GM18498 (cell line): ENCODE measurements around the gene KLF13.
A peak's percentile ranks its signal among the peaks of the same experiment; 100 is the strongest.
"Not testable (repeated sequence)": the region's sequence is repeated elsewhere in the genome, so short reads cannot be mapped to it uniquely, and the experiment has no call there.

Experiments used
- ATAC-seq: cut with Tn5 transposase; IDR thresholded peaks from one replicate; pipeline ENCODE4 v1.9.1; 2021; ENCODE audit warnings: mild to moderate bottlenecking, moderate library complexity; ENCODE audit not compliant: unreplicated experiment

KLF13 gene

GRCh38 chr15:31344823-31345605, 18.4 kb downstream of the KLF13 start:
- peak; percentile 36 for ATAC-seq

- peak; percentile 40 for ATAC-seq
Measured at GRCh38 chr15:31345606-31346366, 19.2 kb downstream of the KLF13 start.

GRCh38 chr15:31346367-31347066, 19.9 kb downstream of the KLF13 start:
- peak; percentile 49 for ATAC-seq

- ATAC-seq: no peak
Measured at GRCh38 chr15:31347067-31347975, 20.7 kb downstream of the KLF13 start.

DNA sequence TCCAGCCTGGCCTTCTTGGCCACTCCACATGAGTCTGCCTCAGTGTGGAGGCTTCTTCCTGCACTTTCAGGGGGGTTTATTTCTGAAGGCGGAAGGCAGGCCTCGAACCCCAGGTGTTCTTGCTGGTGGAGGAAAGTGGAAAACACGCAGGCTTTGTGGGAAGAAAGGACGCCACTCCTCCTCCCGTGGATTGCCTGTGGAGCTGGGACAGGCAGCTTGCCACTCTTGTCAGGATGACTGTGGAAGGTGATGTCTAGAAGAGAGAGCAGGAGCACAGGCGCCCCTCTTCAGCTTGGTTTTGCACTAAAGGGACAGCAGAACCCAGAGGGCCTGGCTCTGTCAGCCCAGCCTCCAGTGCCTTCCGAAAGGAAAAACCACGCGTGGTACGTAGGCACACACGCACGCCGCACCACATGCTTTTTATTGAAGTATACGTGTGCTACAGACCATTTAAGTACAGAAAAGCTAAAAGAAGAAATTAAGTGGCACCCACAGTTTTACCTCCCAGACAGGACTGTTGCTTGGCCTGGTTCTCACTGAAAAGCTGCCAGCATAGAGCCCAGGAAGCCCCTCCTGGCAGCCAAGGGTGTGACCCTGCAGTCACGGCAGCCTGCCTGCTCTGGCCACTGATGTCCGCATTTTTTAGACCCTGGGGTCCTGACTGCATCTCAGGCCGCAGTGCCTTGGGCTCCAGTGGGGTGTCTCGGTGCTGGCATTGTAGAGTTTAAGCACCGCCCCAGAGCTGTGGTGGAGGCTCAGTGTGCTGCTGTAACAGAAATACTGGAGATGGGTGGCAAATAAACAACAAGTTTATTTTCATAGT, 21.6 kb downstream of the KLF13 start:
- ATAC-seq: no peak

DNA sequence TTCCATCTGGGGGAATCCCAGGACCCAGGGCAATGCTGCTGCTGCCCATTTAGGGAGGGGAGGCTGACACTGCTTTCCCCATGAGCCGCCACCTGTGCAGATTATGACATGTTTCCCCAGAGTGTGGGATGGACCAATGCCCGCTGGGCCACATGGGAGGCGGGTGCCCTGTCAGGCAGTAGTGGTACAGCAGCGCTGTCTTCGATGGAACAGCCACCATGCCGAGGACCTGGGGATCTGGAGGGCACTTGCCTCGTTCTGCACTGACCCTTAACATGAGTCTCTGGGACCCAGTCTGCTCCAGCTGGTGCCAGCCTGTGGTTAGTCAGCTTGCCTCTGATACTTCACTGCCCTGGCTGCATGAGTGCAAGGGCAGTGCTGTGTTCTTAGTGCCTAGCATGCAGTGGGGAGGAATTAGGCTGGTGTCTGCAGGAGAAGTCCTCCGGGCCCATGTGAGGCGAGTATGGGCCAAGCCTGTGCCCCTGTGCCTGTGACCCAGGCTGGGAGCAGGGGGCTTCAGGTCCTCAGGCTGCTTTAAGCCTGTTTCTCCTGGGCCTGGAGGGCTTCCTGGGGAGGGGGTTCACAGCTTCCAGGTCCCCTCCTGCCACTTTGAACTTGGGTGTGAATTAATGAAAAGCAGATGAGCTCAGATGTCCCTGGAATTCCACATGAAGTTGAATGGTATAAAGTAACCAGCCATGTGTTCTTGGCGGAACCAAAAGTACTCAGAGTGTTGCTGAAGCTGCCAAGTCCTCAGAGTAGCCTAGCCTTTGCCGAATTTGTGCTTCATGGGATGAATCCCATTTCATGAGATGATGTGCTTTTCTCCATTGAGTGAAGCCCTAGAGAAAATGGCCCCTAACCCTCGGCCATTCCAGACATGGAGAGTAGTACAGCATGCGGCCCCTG, 22.9 kb downstream of the KLF13 start:
- ATAC-seq: no peak

DNA sequence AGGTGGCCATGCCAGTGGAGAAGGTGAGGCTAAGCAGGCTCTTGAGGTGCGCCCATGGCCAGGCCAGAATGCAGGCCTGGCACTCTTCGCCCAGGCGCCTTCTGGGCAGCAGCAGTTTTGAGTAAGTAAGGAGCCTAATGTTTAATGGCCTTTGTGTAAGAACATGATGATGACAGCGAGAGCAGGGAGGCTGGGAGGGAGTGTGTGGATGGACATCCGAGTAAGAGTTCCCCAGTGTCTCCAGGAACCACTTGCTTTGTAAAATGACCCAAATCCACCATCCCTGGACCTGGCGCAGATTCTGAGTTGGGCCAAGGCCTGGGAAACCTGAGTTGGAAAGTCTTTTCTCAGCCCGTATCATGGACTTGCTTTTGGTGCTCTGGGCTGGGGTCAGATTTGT, 24.1 kb downstream of the KLF13 start:
- no peak for ATAC-seq

- ATAC-seq: no peak
Measured at GRCh38 chr15:31352339-31352751, 25.7 kb downstream of the KLF13 start.

GRCh38 chr15:31352911-31353811, 26.5 kb downstream of the KLF13 start:
- peak; percentile 73 for ATAC-seq

DNA sequence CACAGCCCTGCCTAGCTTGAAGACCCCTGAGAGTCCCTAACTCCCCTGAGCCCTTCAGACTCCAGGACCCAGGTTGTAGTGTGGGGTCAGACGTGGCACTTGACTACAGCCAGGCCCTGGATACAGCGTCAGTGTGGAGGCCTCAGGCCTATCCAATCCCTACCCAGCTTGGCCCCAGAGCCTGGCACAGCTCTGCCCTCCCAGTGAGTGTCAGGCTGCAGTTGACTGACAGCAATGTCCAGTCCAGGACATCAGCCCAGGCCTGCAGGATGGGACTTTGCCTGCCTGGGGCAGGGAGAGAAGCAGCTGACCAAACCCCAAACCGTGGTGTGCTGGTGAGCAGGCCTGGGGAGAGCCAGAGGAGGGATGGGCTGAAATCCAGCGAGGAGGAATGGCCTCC, 27.3 kb downstream of the KLF13 start:
- no peak for ATAC-seq

- ATAC-seq: not testable (repeated sequence)
Measured at GRCh38 chr15:31356097-31356496, 29.5 kb downstream of the KLF13 start.

- no peak for ATAC-seq
Measured at GRCh38 chr15:31357148-31357547, 30.5 kb downstream of the KLF13 start.

DNA sequence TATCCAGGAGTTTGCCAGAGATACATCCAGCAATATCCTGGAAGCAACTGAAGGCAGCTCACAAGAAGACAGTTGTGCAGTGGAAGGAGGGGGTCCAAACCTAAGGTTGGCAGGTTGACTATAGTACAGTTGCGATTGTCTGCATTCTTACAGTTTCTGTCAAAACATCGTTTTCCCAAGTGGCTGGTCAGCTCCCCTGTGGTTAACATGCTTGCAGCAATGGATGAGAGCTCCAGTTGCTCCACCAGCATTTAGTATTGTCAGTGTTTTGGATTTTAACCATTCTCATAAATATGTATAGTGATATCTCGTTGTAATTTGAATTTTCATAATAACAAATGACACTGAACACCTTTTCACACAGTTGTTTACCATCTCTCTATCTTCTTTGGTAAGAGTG, 31.5 kb downstream of the KLF13 start:
- no peak for ATAC-seq

DNA sequence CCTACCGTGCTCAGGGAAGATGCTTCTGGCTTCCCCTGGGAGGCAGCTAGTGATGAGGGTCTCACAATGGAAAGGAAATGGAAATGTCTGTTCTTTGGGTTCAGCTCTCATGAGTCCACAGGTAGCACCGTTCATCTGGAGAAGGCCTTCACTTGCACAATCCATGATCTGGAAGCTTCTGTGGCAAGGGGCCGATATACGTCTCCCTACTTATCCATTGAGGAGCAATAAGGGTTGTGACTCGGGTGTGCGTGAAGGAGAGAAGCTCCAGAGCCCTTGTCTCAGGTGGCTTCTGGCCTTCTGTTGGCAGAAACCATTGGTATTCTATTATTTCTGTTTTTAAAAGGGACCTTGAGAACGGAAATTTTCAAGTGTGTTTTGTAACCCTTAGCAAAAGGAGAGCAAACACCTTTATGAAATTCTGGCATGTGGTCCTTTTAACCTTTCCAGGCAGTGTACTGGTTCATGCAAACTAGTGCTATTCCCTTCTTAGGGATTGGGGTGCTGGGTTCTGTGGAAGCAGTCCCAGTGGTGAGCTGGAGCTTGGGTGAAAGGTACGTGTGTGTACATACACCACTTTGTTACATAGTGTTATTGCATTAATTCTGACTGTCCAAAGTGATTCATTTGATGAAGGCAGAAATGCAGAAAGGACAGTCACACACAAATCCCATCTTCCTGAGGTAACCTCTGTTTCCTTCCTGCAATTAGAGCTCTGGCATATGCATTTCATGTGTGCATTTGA, 32.5 kb downstream of the KLF13 start:
- ATAC-seq: no peak

GRCh38 chr15:31359702-31360111, 33.1 kb downstream of the KLF13 start:
- no peak for ATAC-seq

- no peak for ATAC-seq
Measured at GRCh38 chr15:31360158-31360561, 33.5 kb downstream of the KLF13 start.
